SK-N-MC (cell line): Measurements from ENCODE around the gene HSF2BP.
"Not testable (repeated sequence)": the region's sequence is repeated elsewhere in the genome, so short reads cannot be mapped to it uniquely, and the experiment has no call there.

Experiments
- EZH2 ChIP-seq: fragments of 200-600 bp; sonication (generic); IDR thresholded peaks from one replicate; pipeline ENCODE4 v1.6.1; 2017; ENCODE audit warnings: antibody characterized with exemption
- FOXP2 ChIP-seq: optimal IDR thresholded peaks from 2 replicates; pipeline ENCODE3; 2011; ENCODE audit warnings: mild to moderate bottlenecking, moderate library complexity; ENCODE audit not compliant: insufficient read depth; ENCODE audit errors: extremely low read length, control extremely low read depth
- POLR2AphosphoS5 ChIP-seq: IDR thresholded peaks from 2 replicates; pipeline ENCODE4 v1.6.1; 2012; ENCODE audit warnings: mild to moderate bottlenecking, low read depth, low read length, borderline replicate concordance

GRCh38 chr21:43511209-43511608, 148.1 kb downstream of the HSF2BP start:
- TF ChIP-seq POLR2AphosphoS5, EZH2, FOXP2: not testable (repeated sequence)
